AG04449 (cell line): ENCODE data around the gene CYB5R3.

Experiments
- CTCF ChIA-PET: fragments of 350-600 bp; formaldehyde crosslinking; extraction: SDS; loops from one replicate; lab custom pipeline; 2021; ENCODE audit warnings: antibody characterized with exemption; lab: Yijun Ruan, JAX
- POLR2A ChIA-PET: fragments of 400-600, 350-600 bp; formaldehyde crosslinking; extraction: SDS; loops from one replicate; lab custom pipeline; 2020; ENCODE audit warnings: antibody characterized with exemption, inconsistent platforms; lab: Yijun Ruan, JAX
- DNase-seq: peaks from one replicate; pipeline ENCODE4 v3.0.0-alpha.2; 2010; ENCODE audit warnings: low read depth, low spot score
- H3K4me3 ChIP-seq: 2 replicates; pipeline ENCODE4 v1.5.1; 2011; ENCODE audit warnings: low read depth, mild to moderate bottlenecking, control low read depth, low read length
- CTCF ChIP-seq: IDR thresholded peaks from one replicate; pipeline ENCODE4 v1.5.1; 2011; ENCODE audit warnings: mild to moderate bottlenecking, moderate library complexity, low read length, control low read depth, inconsistent platforms; ENCODE audit not compliant: insufficient read depth; ENCODE audit errors: missing control alignments

Gene CYB5R3

GRCh38 chr22:42604403-42604802, 44.8 kb downstream of the CYB5R3 start:
- no peak overlapping the region for H3K4me3 ChIP-seq
- TF ChIP-seq CTCF = no peak
- DNase-seq = no peak
- ChIA-PET POLR2A (no interaction called here), CTCF (no interaction called here)

- ChIA-PET POLR2A (no interaction called here), CTCF (interaction anchor here (1.1 kb wide), 1 partner anchor 430 kb away, joined by 3 read pairs; no protein-coding TSS in a partner anchor)
- H3K4me3 ChIP-seq = no peak overlapping the region
- no peak for TF ChIP-seq CTCF
- DNase-seq = no peak
Observed at GRCh38 chr22:42603427-42603826, 45.8 kb downstream of the CYB5R3 start.

- POLR2A ChIA-PET = no interaction called here
- no peak overlapping the region for H3K4me3 ChIP-seq
- no peak for DNase-seq
- CTCF ChIA-PET = interaction anchor here (0.8 to 1.1 kb wide), 2 partner anchors 9 to 431 kb away, joined by 3 read pairs; no protein-coding TSS in a partner anchor
- no peak for TF ChIP-seq CTCF
Observed at GRCh38 chr22:42602470-42602869, 46.7 kb downstream of the CYB5R3 start.

GRCh38 chr22:42601879-42602465, 47.2 kb downstream of the CYB5R3 start:
- TF ChIP-seq CTCF = no peak
- no peak overlapping the region for H3K4me3 ChIP-seq
- no peak for DNase-seq
- ChIA-PET POLR2A (no interaction called here), CTCF (interaction anchor here (0.8 kb wide), 1 partner anchor 9 kb away, joined by 3 read pairs; no protein-coding TSS in a partner anchor)

- DNase-seq = no peak
- H3K4me3 ChIP-seq = no peak overlapping the region
- no peak for TF ChIP-seq CTCF
- CTCF ChIA-PET = interaction anchor here (0.8 to 2.0 kb wide), 2 partner anchors 15 to 24 kb away, joined by 3 to 5 read pairs; no protein-coding TSS in a partner anchor
- POLR2A ChIA-PET = no interaction called here
Observed at GRCh38 chr22:42596863-42597530, 52.2 kb downstream of the CYB5R3 start.

- no peak overlapping the region for H3K4me3 ChIP-seq
- no peak for DNase-seq
- no peak for TF ChIP-seq CTCF
- ChIA-PET POLR2A (no interaction called here), CTCF (interaction anchor here (0.8 to 2.0 kb wide), 2 partner anchors 15 to 24 kb away, joined by 3 to 5 read pairs; no protein-coding TSS in a partner anchor)
Observed at GRCh38 chr22:42596336-42596735, 52.9 kb downstream of the CYB5R3 start.
